Right lobe of liver (tissue), 6 donors: Measurements from ENCODE around the gene MAG. TPM values are rescaled to one million over a fixed set of nuclear protein-coding genes. Genes with fewer than 3 reads are reported as not detected.
A peak's percentile ranks its signal among the peaks of the same experiment; 100 is the strongest.
"Not testable (repeated sequence)": the region's sequence is repeated elsewhere in the genome, so short reads cannot be mapped to it uniquely, and the experiment has no call there.

Experiments
- ATAC-seq, 4 donors: fragments of 200-7000 bp; cut with Tn5 transposase; one replicate each; pipeline ENCODE4 v1.9.1; 2020; ENCODE audit warnings: mild to moderate bottlenecking in 4 of 4, moderate library complexity in 4 of 4
- DNase-seq, 3 donors: peaks; one replicate each; pipeline ENCODE4 v3.0.0-alpha.2; 2020
- H3K27ac ChIP-seq, 3 donors: fragments of 200-600 bp; one replicate each; pipeline ENCODE4 v1.8.0; 2022
- H3K27me3 ChIP-seq, 2 donors: fragments of 200-600 bp; one replicate each; pipeline ENCODE4 v1.8.0; 2022
- H3K36me3 ChIP-seq, 4 donors: fragments of 200-600 bp; sonication (generic) in 1 of 4; one replicate each; pipeline versions ENCODE4 v1.5.1 to v1.8.0; 2017 to 2022; ENCODE audit warnings: control low read depth in 1 of 4
- H3K4me1 ChIP-seq, 4 donors: fragments of 200-600 bp; sonication (generic) in 1 of 4; one replicate each; pipeline versions ENCODE4 v1.5.1 to v1.8.0; 2017 to 2022; ENCODE audit warnings: control low read depth in 1 of 4
- H3K4me3 ChIP-seq, 3 donors: fragments of 200-600 bp; one replicate each; pipeline ENCODE4 v1.8.0; 2022
- H3K9me3 ChIP-seq, 4 donors: fragments of 200-600 bp; sonication (generic) in 1 of 4; one replicate each; pipeline versions ENCODE4 v1.5.1 to v1.8.0; 2017 to 2022; ENCODE audit warnings: control low read depth in 1 of 4
- POLR2A ChIP-seq: fragments of 450-650 bp; IDR thresholded peaks from one replicate; pipeline ENCODE4 v1.6.1; 2017; ENCODE audit warnings: antibody characterized with exemption, mild to moderate bottlenecking
- WGBS: methylation state at CpG from one replicate; pipeline ENCODE4 v1.1.6; 2018; ENCODE audit warnings: low coverage, low lambda C conversion rate; ENCODE audit not compliant: insufficient coverage; ENCODE audit errors: missing lambda C conversion rate; 5-methylcytosine and 5-hydroxymethylcytosine counted together
- intact Hi-C, 2 donors: fragments of 100-400 bp; cut with DNase I; formaldehyde crosslinking; loops; one replicate each; pipeline versions ENCODE4 v1.11.2 to v1.14.1; 2022
- total RNA-seq, 6 experiments: library from RNA; depleted of rRNA in 2 of 6; stranded (reverse); fragments of >200 nt in 2 of 6; fragmentation: NEBNext Ultra II Directional in 3 of 6; extraction: Animal tissue kit (Norgen Biotek cat#: 25700) in 3 of 6; gene quantifications; one replicate each; pipeline versions ENCODE4 v1.1.0 to v1.2.4, GENCODE V29; 2016 to 2023
- TF ChIP-seq, protein P1 (sequence below), 4 donors: fragments of 200-600 bp in 3 of 4; fragments of 450-650 bp in 1 of 4; IDR thresholded peaks; one replicate each; pipeline versions ENCODE4 v1.5.1 to v1.8.0; 2016 to 2022; ENCODE audit warnings: antibody characterized with exemption in 4 of 4, mild to moderate bottlenecking in 2 of 4
- donor health status: DM: no; HTN: yes; CAD: no.
- donor health status: DM: no; HTN: no; CAD: no.
- donor health status: DM: no; HTN: no; CAD: no.
- donor health status: DM: no; HTN: yes; CAD: no.
- donor health status: DM: no; HTN: yes; CAD: no.

Gene MAG
- total RNA-seq, 6 experiments from 2014 or later, result 0.40 TPM; not detected in 5

DNA sequence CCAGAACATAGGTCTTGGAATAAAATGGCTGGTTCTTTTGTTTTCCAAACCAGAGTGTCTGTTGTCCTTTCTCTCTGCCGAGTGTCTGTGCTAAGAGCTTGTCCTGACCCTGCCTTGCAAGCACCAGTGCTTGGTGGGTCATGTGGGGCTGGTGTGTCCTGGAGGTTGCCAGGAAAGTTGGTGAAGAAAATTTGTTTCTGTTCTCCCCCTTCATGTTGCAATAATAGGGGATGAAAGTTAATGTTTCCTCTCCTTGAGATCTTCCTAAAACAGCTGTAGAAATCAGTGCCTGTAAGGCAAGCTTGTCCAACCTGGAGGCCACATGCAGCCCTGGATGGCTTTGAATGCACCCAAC lies 6.9 kb upstream of the MAG start:
- intact Hi-C loops, result no loop called here
- no peak for TF ChIP-seq POLR2A
- TF ChIP-seq, protein P1, sequence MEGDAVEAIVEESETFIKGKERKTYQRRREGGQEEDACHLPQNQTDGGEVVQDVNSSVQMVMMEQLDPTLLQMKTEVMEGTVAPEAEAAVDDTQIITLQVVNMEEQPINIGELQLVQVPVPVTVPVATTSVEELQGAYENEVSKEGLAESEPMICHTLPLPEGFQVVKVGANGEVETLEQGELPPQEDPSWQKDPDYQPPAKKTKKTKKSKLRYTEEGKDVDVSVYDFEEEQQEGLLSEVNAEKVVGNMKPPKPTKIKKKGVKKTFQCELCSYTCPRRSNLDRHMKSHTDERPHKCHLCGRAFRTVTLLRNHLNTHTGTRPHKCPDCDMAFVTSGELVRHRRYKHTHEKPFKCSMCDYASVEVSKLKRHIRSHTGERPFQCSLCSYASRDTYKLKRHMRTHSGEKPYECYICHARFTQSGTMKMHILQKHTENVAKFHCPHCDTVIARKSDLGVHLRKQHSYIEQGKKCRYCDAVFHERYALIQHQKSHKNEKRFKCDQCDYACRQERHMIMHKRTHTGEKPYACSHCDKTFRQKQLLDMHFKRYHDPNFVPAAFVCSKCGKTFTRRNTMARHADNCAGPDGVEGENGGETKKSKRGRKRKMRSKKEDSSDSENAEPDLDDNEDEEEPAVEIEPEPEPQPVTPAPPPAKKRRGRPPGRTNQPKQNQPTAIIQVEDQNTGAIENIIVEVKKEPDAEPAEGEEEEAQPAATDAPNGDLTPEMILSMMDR (IDR thresholded peaks at IDR 0.05), result no peak
- Histone ChIP-seq H3K4me3 (no peak overlapping the region), H3K4me1 (peaks cover 0 to 24% (median 6%) of the 10 kb centered on the region in 4 donors), H3K36me3 (no peaks in the 10 kb centered on the region), H3K27me3 (no peaks in the 10 kb centered on the region), H3K27ac (no peak overlapping the region), H3K9me3 (no peaks in the 10 kb centered on the region)
- 14% methylated on average over 1 of the region's 1 CpG for WGBS
- no peak for DNase-seq
- ATAC-seq, result peak in 2 of 4 donors; percentile 2 to 4

DNA sequence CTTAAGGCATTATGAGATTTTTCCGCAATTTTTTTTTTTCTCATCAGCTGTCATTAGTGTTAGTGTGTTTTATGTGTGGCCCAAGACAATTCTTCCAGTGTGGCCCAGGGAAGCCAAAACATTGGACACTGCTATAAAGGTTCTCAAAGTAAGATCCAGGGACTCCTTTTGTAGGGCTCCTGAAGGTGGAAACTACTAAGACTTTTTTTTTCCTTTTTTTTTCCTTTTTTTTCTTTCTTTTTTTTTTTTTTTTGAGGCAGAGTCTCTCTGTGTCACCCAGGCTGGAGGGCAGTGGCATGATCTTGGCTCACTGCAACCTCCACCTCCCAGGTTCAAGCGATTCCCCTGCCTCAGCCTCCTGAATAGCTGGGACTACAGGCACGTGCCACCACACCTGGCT lies 6.5 kb upstream of the MAG start:
- ATAC-seq, H3K4me3 ChIP-seq, H3K27me3 ChIP-seq, intact Hi-C loops, H3K27ac ChIP-seq, H3K9me3 ChIP-seq, DNase-seq, H3K36me3 ChIP-seq: not testable (repeated sequence)
- 63% methylated on average over 3 of the region's 3 CpGs for WGBS
- peaks cover 0 to 20% (median 4%) of the 10 kb centered on the region in 4 donors for H3K4me1 ChIP-seq

GRCh38 chr19:35286101-35286500 lies 5.9 kb upstream of the MAG start:
- 52% methylated on average over 5 of the region's 5 CpGs for WGBS
- H3K36me3 ChIP-seq, DNase-seq, intact Hi-C loops, H3K4me3 ChIP-seq, H3K9me3 ChIP-seq, H3K27me3 ChIP-seq, H3K27ac ChIP-seq: not testable (repeated sequence)
- ATAC-seq, result peak in 2 of 4 donors; percentile 5 to 33
- H3K4me1 ChIP-seq, result peaks cover 0 to 20% (median 4%) of the 10 kb centered on the region in 4 donors

GRCh38 chr19:35287713-35288112 lies 4.2 kb upstream of the MAG start:
- peaks cover 0 to 4% (median 0%) of the 10 kb centered on the region in 4 donors for H3K4me1 ChIP-seq
- intact Hi-C loops, result no loop called here
- no peaks in the 10 kb centered on the region for H3K27me3 ChIP-seq
- ATAC-seq (no peak), DNase-seq (no peak)
- 90% methylated on average over 5 of the region's 10 CpGs for WGBS
- H3K4me3 ChIP-seq, result no peak overlapping the region
- H3K9me3 ChIP-seq, result no peaks in the 10 kb centered on the region
- TF ChIP-seq, protein P1 (IDR thresholded peaks at IDR 0.05), result no peak
- TF ChIP-seq POLR2A, result no peak
- no peaks in the 10 kb centered on the region for H3K36me3 ChIP-seq
- H3K27ac ChIP-seq, result no peak overlapping the region

DNA sequence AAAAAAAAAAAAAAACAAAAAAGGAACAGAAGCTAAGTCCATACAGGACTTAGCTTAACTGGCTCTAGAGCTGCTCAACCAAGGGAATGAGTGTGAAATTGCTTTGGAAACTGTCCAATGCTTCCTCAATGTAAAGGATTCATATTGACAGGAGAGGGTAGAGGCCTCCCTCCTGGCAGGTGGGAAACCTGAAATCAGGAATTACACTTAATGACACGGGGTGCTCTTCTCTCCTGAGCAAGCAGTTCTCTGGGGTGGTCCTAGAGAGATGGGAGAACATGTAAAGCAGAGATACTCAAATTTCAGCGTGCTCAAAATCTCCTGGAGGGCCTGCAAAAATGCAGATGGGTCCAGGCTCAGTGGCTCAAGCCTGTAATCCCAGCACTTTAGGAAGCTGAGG lies 3.6 kb upstream of the MAG start:
- Histone ChIP-seq H3K4me3 (no peak overlapping the region), H3K36me3 (no peaks in the 10 kb centered on the region), H3K27me3 (no peaks in the 10 kb centered on the region), H3K9me3 (no peaks in the 10 kb centered on the region), H3K27ac (no peak overlapping the region), H3K4me1 (no peaks in the 10 kb centered on the region)
- ATAC-seq, result no peak
- intact Hi-C loops, result no loop called here
- DNase-seq, result no peak
- TF ChIP-seq, protein P1 (IDR thresholded peaks at IDR 0.05), result no peak
- TF ChIP-seq POLR2A, result no peak
- 71% methylated on average over 1 of the region's 2 CpGs for WGBS

- Histone ChIP-seq H3K27me3 (no peaks in the 10 kb centered on the region), H3K36me3 (no peaks in the 10 kb centered on the region), H3K4me1 (no peaks in the 10 kb centered on the region), H3K4me3 (no peak overlapping the region), H3K9me3 (no peaks in the 10 kb centered on the region), H3K27ac (no peak overlapping the region)
- no peak for ATAC-seq
- WGBS, result 93% methylated on average over 3 of the region's 5 CpGs
- intact Hi-C loops, result no loop called here
- TF ChIP-seq, protein P1 (IDR thresholded peaks at IDR 0.05), result no peak
- TF ChIP-seq POLR2A, result no peak
- no peak for DNase-seq
These were observed 3.1 kb upstream of the MAG start for GRCh38 chr19:35288906-35289305.
